GM12892 (cell line): ENCODE data around the gene PKDREJ.

Experiments
- POLR2A ChIP-seq: IDR thresholded peaks from 2 replicates; pipeline ENCODE4 v1.6.1; 2011; ENCODE audit warnings: low read depth, low read length, control low read depth
- TAF1 ChIP-seq: IDR thresholded peaks from 2 replicates; pipeline ENCODE4 v1.6.1; 2011; ENCODE audit warnings: low read depth, mild to moderate bottlenecking, control low read depth, low read length, borderline replicate concordance

GRCh38 chr22:46240506-46240905 is 22.6 kb downstream of the PKDREJ start:
- TF ChIP-seq TAF1 = no peak
- TF ChIP-seq POLR2A = no peak
